Choroid plexus epithelial cell (primary cell): ENCODE measurements around the gene RUFY3.
A peak's percentile ranks its signal among the peaks of the same experiment; 100 is the strongest.
"Not testable (repeated sequence)": the region's sequence is repeated elsewhere in the genome, so short reads cannot be mapped to it uniquely, and the experiment has no call there.

Experiments
- DNase-seq: peaks from one replicate; pipeline ENCODE4 v3.0.0-alpha.2; 2010; ENCODE audit warnings: low read depth
- H3K4me3 ChIP-seq: 2 replicates; pipeline ENCODE4 v1.5.1; 2011; ENCODE audit warnings: low read depth, mild to moderate bottlenecking, control low read depth, low read length, moderate library complexity
- TF ChIP-seq, protein P1 (sequence below): conservative IDR thresholded peaks from 2 replicates; pipeline ENCODE4 v1.5.1; 2011; ENCODE audit warnings: low read depth, mild to moderate bottlenecking, control low read depth, inconsistent platforms, low read length, moderate library complexity

The RUFY3 gene

DNA sequence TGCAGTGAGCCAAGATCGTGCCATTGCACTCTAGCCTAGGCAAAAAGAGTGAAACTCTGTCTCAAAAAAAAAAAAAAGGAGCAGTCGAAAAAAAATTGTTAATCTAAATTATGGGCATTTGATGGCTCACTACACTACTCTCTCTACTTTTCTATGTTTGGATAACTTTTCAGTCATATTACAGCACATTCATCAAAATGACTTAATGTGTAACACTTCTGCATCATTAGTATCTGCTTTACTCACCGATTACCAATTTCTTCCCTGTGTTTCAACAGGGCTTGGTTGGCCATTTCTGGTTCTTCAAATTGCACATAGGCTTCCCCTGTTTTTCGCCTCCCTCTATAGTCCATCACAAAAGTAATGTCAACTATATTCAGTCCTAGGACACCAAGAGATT, 109.5 kb downstream of the RUFY3 start:
- no peak overlapping the region for H3K4me3 ChIP-seq
- DNase-seq, result no peak
- TF ChIP-seq, protein P1, sequence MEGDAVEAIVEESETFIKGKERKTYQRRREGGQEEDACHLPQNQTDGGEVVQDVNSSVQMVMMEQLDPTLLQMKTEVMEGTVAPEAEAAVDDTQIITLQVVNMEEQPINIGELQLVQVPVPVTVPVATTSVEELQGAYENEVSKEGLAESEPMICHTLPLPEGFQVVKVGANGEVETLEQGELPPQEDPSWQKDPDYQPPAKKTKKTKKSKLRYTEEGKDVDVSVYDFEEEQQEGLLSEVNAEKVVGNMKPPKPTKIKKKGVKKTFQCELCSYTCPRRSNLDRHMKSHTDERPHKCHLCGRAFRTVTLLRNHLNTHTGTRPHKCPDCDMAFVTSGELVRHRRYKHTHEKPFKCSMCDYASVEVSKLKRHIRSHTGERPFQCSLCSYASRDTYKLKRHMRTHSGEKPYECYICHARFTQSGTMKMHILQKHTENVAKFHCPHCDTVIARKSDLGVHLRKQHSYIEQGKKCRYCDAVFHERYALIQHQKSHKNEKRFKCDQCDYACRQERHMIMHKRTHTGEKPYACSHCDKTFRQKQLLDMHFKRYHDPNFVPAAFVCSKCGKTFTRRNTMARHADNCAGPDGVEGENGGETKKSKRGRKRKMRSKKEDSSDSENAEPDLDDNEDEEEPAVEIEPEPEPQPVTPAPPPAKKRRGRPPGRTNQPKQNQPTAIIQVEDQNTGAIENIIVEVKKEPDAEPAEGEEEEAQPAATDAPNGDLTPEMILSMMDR, result no peak

DNA sequence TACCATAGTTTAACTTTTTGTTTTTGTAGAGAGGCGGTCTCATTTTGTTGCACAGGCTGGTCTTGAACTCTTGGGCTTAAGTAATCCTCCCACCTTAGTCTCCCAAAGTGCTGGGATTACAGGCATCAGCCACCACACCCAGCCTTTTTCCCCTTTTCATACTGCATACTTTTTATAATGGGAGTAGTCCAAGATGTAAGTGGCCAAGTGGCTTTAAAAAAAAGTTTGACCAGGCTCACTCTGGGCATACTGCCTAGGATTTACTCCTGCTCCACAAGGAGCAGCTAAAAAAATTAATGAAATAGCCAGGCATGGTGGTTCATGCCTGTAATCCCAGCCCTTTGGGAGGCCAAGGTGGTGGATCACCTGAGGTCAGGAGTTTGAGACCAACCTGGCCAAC, 111.9 kb downstream of the RUFY3 start:
- TF ChIP-seq, protein P1, result no peak
- H3K4me3 ChIP-seq, result no peak overlapping the region
- no peak for DNase-seq

DNA sequence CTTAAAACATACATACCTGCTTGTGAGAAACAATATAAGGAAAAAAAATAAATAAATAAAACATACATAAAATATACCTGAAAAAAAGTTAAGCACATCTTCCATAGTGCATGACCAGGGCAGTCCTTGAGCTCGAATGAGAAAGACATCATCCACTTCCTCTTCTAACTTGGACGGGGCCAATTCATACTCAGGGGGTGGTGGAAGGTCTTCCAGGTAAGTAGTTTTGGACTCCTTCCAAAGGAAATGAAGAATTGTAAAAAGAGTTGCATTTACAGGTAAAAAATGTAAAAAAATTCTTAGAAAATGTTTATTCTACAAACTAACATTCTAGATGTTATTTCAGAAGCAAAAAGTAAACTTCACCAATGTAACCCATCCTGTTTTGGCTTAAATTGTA, 114.3 kb downstream of the RUFY3 start:
- no peak overlapping the region for H3K4me3 ChIP-seq
- no peak for DNase-seq
- TF ChIP-seq, protein P1, result no peak

DNA sequence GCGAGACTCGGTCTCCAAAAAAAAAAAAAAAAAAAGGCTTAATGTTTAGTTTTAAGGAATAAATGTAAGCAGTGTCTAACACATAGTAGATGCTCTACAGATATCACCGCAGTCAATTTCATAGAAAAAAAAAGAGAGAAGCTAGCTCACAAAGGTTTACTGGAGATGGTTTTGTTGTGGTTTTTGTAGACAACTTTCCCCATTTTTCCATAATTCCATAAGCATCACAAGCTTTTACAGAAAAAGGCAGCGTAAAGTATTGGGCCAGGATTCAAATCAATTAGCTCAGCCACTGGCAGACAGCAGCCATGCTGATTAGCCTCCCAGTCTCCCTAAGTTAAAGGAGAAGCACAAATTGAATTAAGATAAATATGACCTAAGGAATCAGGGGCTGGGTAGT, 116.4 kb downstream of the RUFY3 start:
- DNase-seq, result peak; percentile 39
- TF ChIP-seq, protein P1, result no peak
- H3K4me3 ChIP-seq, result peak overlapping the region; percentile 86

- peak overlapping the region; percentile 86 for H3K4me3 ChIP-seq
- peak; percentile 59 for DNase-seq
- TF ChIP-seq, protein P1, result peak; percentile 12
Observed at GRCh38 chr4:70838666-70839588, 117.2 kb downstream of the RUFY3 start.

GRCh38 chr4:70839589-70840093, 117.9 kb downstream of the RUFY3 start, which contains the start of gene GRSF1:
TSS of gene GRSF1 (minus strand) at chr4:70839890. CDS start at chr4:70839827, 63 bp downstream.
- peak; percentile 96 for DNase-seq
- peak within 1 kb of the TSS; percentile 86 for H3K4me3 ChIP-seq
- TF ChIP-seq, protein P1, result peak; percentile 42

GRCh38 chr4:70840137-70840536, 118.4 kb downstream of the RUFY3 start:
- H3K4me3 ChIP-seq, result not testable (repeated sequence)
- peak; percentile 39 for DNase-seq

DNA sequence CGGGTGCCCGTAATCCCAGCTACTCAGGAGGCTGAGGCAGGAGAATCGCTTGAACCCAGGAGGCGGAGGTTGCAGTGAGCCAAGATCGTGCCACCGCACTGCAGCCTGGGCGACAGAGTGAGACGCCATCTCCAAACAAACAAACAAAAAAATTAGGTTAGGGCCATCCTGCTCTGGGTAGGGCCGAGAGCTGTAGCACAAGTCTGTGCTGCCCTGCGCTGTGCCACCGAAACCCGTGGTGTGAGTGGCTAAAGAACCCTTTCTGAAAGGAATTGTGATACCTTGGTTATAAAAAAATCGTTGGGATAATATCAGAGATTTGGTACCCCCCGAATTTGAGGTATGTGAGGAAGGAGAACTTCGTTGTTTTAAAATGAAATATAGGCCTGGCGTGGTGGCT, 118.9 kb downstream of the RUFY3 start:
- not testable (repeated sequence) for H3K4me3 ChIP-seq, DNase-seq
